Neural progenitor cell (in vitro differentiated cells): ENCODE results near the gene DHRS2. TPM values are rescaled to one million over a fixed set of nuclear protein-coding genes. Genes with fewer than 3 reads are reported as not detected.
"Not testable (repeated sequence)": the region's sequence is repeated elsewhere in the genome, so short reads cannot be mapped to it uniquely, and the experiment has no call there.

Experiments used
- DNase-seq: peaks from one replicate; pipeline ENCODE4 v3.0.0-alpha.2; 2016; ENCODE audit warnings: low spot score
- H2AFZ ChIP-seq: fragments of 200-600 bp; sonication (generic); replicated peaks from 2 replicates; pipeline ENCODE4 v1.6.1; 2016; ENCODE audit warnings: antibody characterized with exemption
- H3F3A ChIP-seq: fragments of 200-600 bp; sonication (generic); 2 replicates; pipeline ENCODE4 v1.6.1; 2016; ENCODE audit warnings: antibody characterized with exemption, low read depth
- H3K27ac ChIP-seq: fragments of 200-600 bp; sonication (generic); 2 replicates; pipeline ENCODE4 v1.5.1; 2016; ENCODE audit warnings: mild to moderate bottlenecking
- H3K27me3 ChIP-seq: fragments of 200-600 bp; sonication (generic); 2 replicates; pipeline ENCODE4 v1.6.1; 2016; ENCODE audit warnings: mild to moderate bottlenecking, moderate library complexity
- H3K36me3 ChIP-seq: fragments of 200-600 bp; sonication (generic); 2 replicates; pipeline ENCODE4 v1.5.1; 2016
- H3K4me1 ChIP-seq: fragments of 200-600 bp; sonication (generic); 2 replicates; pipeline ENCODE4 v1.6.1; 2016; ENCODE audit warnings: mixed run types
- H3K4me2 ChIP-seq: fragments of 200-600 bp; sonication (generic); 2 replicates; pipeline ENCODE4 v1.6.1; 2016
- H3K4me3 ChIP-seq: fragments of 200-600 bp; sonication (generic); 2 replicates; pipeline ENCODE4 v1.5.1; 2016
- H3K79me2 ChIP-seq: fragments of 200-600 bp; sonication (generic); 2 replicates; pipeline ENCODE4 v1.6.1; 2016; ENCODE audit warnings: low read depth
- H3K9ac ChIP-seq: fragments of 200-600 bp; sonication (generic); 2 replicates; pipeline ENCODE4 v1.6.1; 2016
- H3K9me3 ChIP-seq: fragments of 200-600 bp; sonication (generic); 2 replicates; pipeline ENCODE4 v1.5.1; 2016; ENCODE audit warnings: low read depth
- H4K20me1 ChIP-seq: fragments of 200-600 bp; sonication (generic); 2 replicates; pipeline ENCODE4 v1.6.1; 2016; ENCODE audit warnings: low read depth
- H3K27ac Mint-ChIP-seq: 3 replicates; pipeline ENCODE4 v1.8.0; 2021; ENCODE audit warnings: mixed read lengths
- H3K27me3 Mint-ChIP-seq: 2 replicates; pipeline ENCODE4 v1.8.0; 2022; ENCODE audit warnings: low read depth, mild to moderate bottlenecking, inconsistent platforms, moderate library complexity, mixed read lengths; ENCODE audit not compliant: insufficient read depth
- H3K36me3 Mint-ChIP-seq: 3 replicates; pipeline ENCODE4 v1.8.0; 2021; ENCODE audit warnings: mixed read lengths
- H3K4me1 Mint-ChIP-seq: 3 replicates; pipeline ENCODE4 v1.8.0; 2021; ENCODE audit warnings: mixed read lengths
- H3K4me3 Mint-ChIP-seq: 3 replicates; pipeline ENCODE4 v1.8.0; 2021; ENCODE audit warnings: mild to moderate bottlenecking, moderate library complexity, mixed read lengths
- H3K9me3 Mint-ChIP-seq: 3 replicates; pipeline ENCODE4 v1.8.0; 2020; ENCODE audit warnings: mixed read lengths
- EZH2 ChIP-seq: fragments of 200-600 bp; sonication (generic); IDR thresholded peaks from 2 replicates; pipeline ENCODE4 v1.6.1; 2017; ENCODE audit warnings: antibody characterized with exemption, mild to moderate bottlenecking, moderate library complexity
- EZH2phosphoT487 ChIP-seq: fragments of 200-600 bp; sonication (generic); IDR thresholded peaks from 2 replicates; pipeline ENCODE4 v1.6.1; 2017; ENCODE audit warnings: antibody characterized with exemption
- total RNA-seq: library from RNA; depleted of rRNA; stranded (reverse); fragments of >200 nt; gene quantifications from 2 replicates; pipeline ENCODE4 v1.2.3, GENCODE V29; 2015; ENCODE audit warnings: low replicate concordance
- TF ChIP-seq, protein P1 (sequence below): fragments of 200-600 bp; sonication (generic); IDR thresholded peaks from 2 replicates; pipeline ENCODE4 v1.5.1; 2017; ENCODE audit warnings: antibody characterized with exemption, mild to moderate bottlenecking

DHRS2 gene
- total RNA-seq, 1 donor from 2014 or later, result 2.8 TPM

GRCh38 chr14:23632461-23633159, 3.6 kb upstream of the DHRS2 start:
- peaks cover 3% of the 10 kb centered on the region for H3K9me3 Mint-ChIP-seq
- no peaks in the 10 kb centered on the region for H3K36me3 Mint-ChIP-seq
- peak overlapping the region; percentile 87 for H2AFZ ChIP-seq
- H3K4me1 Mint-ChIP-seq, result peaks cover 9% of the 10 kb centered on the region
- no peak overlapping the region for H3K27ac ChIP-seq
- no peak overlapping the region for H3K4me3 Mint-ChIP-seq
- no peaks in the 10 kb centered on the region for H3F3A ChIP-seq
- H3K27me3 Mint-ChIP-seq, result peaks cover 10% of the 10 kb centered on the region
- no peaks in the 10 kb centered on the region for H3K9me3 ChIP-seq
- H3K36me3 ChIP-seq, result no peaks in the 10 kb centered on the region
- H3K9ac ChIP-seq, result no peak overlapping the region
- H3K27ac Mint-ChIP-seq, result peak overlapping the region; percentile 2
- H3K79me2 ChIP-seq, result no peaks in the 10 kb centered on the region
- no peaks in the 10 kb centered on the region for H4K20me1 ChIP-seq
- H3K4me1 ChIP-seq, result no peaks in the 10 kb centered on the region
- no peaks in the 10 kb centered on the region for H3K27me3 ChIP-seq
- H3K4me3 ChIP-seq, result no peak overlapping the region
- no peak overlapping the region for H3K4me2 ChIP-seq
- DNase-seq, result no peak
- TF ChIP-seq EZH2 (no peak), EZH2phosphoT487 (no peak)
- TF ChIP-seq, protein P1, sequence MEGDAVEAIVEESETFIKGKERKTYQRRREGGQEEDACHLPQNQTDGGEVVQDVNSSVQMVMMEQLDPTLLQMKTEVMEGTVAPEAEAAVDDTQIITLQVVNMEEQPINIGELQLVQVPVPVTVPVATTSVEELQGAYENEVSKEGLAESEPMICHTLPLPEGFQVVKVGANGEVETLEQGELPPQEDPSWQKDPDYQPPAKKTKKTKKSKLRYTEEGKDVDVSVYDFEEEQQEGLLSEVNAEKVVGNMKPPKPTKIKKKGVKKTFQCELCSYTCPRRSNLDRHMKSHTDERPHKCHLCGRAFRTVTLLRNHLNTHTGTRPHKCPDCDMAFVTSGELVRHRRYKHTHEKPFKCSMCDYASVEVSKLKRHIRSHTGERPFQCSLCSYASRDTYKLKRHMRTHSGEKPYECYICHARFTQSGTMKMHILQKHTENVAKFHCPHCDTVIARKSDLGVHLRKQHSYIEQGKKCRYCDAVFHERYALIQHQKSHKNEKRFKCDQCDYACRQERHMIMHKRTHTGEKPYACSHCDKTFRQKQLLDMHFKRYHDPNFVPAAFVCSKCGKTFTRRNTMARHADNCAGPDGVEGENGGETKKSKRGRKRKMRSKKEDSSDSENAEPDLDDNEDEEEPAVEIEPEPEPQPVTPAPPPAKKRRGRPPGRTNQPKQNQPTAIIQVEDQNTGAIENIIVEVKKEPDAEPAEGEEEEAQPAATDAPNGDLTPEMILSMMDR, result no peak

- Histone ChIP-seq H3K27me3 (no peaks in the 10 kb centered on the region), H3K4me2 (no peak overlapping the region), H3K4me3 (no peak overlapping the region), H4K20me1 (no peaks in the 10 kb centered on the region), H3K36me3 (no peaks in the 10 kb centered on the region), H3K79me2 (no peaks in the 10 kb centered on the region), H3K9ac (no peak overlapping the region), H3F3A (no peaks in the 10 kb centered on the region), H3K27ac (no peak overlapping the region), H3K9me3 (no peaks in the 10 kb centered on the region), H3K4me1 (no peaks in the 10 kb centered on the region), H2AFZ (no peak overlapping the region)
- Mint-ChIP-seq H3K27ac (peak overlapping the region; percentile 65), H3K4me1 (peaks cover 9% of the 10 kb centered on the region), H3K4me3 (no peak overlapping the region), H3K9me3 (peaks cover 3% of the 10 kb centered on the region), H3K27me3 (peaks cover 10% of the 10 kb centered on the region), H3K36me3 (no peaks in the 10 kb centered on the region)
- DNase-seq, result peak; percentile 11
- TF ChIP-seq, protein P1, result peak; percentile 5
- no peak for TF ChIP-seq EZH2phosphoT487
Measured at GRCh38 chr14:23633160-23633701, 2.9 kb upstream of the DHRS2 start.

DNA sequence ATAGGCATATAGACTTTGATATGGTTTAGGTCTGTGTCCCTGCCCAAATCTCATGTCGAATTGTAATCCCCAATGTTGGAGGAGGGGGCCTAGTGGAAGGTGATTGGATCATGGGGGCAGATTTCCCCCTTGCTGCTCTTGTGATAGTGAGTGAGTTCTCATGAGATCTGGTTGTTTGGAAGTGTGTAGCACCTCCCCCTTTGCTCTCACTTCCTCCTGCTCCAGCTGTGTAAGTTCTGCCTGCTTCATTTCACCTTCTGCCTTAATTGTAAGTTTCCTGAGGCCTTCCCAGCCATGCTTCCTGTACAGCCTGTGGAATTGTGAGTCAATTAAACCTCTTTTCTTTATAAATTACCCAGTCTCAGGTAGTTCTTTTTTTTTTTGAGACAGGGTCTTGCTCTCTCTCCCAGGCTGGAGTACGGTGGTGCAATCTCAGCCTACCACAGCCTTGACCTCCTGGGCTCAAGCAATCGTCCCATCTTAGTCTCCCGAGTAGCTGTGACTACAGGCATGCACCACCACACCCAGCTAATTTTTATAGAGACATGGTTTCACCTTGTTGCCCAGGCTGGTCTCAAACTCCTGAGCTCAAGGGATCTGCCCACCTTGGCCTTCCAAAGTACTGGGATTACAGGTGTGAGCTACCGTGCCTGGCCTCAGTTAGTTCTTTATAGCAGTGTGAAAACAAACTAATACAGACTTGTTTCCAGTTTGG, 1.3 kb upstream of the DHRS2 start:
- H3K27me3 ChIP-seq, H3K4me1 Mint-ChIP-seq, DNase-seq, H3K4me3 ChIP-seq, H3K9me3 Mint-ChIP-seq, H2AFZ ChIP-seq, H3K36me3 ChIP-seq, H3K4me2 ChIP-seq, H3K36me3 Mint-ChIP-seq, H4K20me1 ChIP-seq, H3K9me3 ChIP-seq, H3K9ac ChIP-seq, H3K4me3 Mint-ChIP-seq, H3F3A ChIP-seq, H3K79me2 ChIP-seq, H3K27ac ChIP-seq, H3K4me1 ChIP-seq, H3K27ac Mint-ChIP-seq: not testable (repeated sequence)
- peaks cover 10% of the 10 kb centered on the region for H3K27me3 Mint-ChIP-seq

- not testable (repeated sequence) for H3K4me3 Mint-ChIP-seq, H3K27ac Mint-ChIP-seq, H3K27me3 ChIP-seq, H3K4me2 ChIP-seq, H3K9me3 Mint-ChIP-seq, H3K79me2 ChIP-seq, H3F3A ChIP-seq, DNase-seq, H3K36me3 Mint-ChIP-seq, H3K4me1 Mint-ChIP-seq, H3K36me3 ChIP-seq, H4K20me1 ChIP-seq, H3K9ac ChIP-seq, H2AFZ ChIP-seq, H3K27me3 Mint-ChIP-seq, H3K27ac ChIP-seq, H3K4me3 ChIP-seq, H3K9me3 ChIP-seq, H3K4me1 ChIP-seq
Measured at GRCh38 chr14:23637312-23637654, 1.1 kb downstream of the DHRS2 start.

DNA sequence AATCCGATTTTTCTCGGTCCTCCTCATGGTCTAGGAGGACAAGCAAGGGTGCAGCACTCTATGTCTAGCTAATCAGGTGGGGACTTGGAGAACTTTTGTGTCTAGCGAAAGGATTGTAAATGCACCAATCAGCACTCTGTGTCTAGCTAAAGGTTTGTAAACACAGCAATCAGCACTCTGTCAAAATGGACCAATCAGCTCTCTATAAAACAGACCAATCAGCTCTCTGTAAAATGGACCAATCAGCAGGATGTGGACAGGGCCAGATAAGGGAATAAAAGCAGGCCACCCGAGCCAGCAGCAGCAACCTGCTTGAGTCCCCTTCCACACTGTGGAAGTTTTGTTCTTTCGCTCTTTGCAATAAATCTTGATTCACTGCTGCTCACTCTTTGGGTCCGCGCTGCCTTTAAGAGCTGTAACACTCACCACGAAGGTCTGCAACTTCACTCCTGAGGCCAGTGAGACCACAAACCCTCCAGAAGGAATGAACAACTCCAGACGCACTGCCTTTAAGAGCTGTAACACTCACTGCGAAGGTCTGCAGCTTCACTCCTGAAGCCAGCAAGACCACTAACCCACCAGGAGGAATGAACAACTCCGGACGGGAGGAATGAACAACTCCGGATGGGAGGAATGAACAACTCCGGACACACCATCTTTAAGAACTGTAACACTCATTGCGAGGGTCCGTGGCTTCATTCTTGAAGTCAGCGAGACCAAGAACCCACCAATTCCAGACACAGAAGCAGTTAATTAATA, 1.7 kb downstream of the DHRS2 start:
- not testable (repeated sequence) for H3K4me3 Mint-ChIP-seq, H3K4me1 ChIP-seq, H3K27me3 ChIP-seq, H3K9me3 ChIP-seq, H3K9me3 Mint-ChIP-seq, H3K36me3 ChIP-seq, H3K27ac Mint-ChIP-seq, H3K36me3 Mint-ChIP-seq, H2AFZ ChIP-seq, H3K9ac ChIP-seq, H3K27ac ChIP-seq, H3K27me3 Mint-ChIP-seq, H3K4me2 ChIP-seq, H3K4me3 ChIP-seq, H4K20me1 ChIP-seq, H3F3A ChIP-seq, H3K4me1 Mint-ChIP-seq, H3K79me2 ChIP-seq, DNase-seq
